DND-41 (cell line): Measurements from ENCODE around the gene ARL16.

Experiments
- CTCF ChIP-seq: IDR thresholded peaks from 2 replicates; pipeline ENCODE4 v1.5.1; 2012; ENCODE audit warnings: borderline replicate concordance, low read length, moderate library complexity, mild to moderate bottlenecking; ENCODE audit not compliant: poor library complexity, severe bottlenecking; ENCODE audit errors: extremely low read depth
- EZH2 ChIP-seq: IDR thresholded peaks from 3 replicates; pipeline ENCODE4 v1.6.1; 2012; ENCODE audit warnings: borderline replicate concordance, low read depth, mild to moderate bottlenecking, moderate library complexity, low read length, inconsistent platforms; ENCODE audit not compliant: severe bottlenecking

GRCh38 chr17:81713556-81714411 is 30.2 kb upstream of the ARL16 start:
- no peak for TF ChIP-seq CTCF
- no peak for TF ChIP-seq EZH2
